NCI-H460 (cell line): ENCODE results near the gene GSX2. TPM values are rescaled to one million over a fixed set of nuclear protein-coding genes. Genes with fewer than 3 reads are reported as not detected.

Experiments
- small RNA-seq, 2 experiments: library from RNA; depleted of rRNA; stranded (forward); fragments of <200 nt; gene quantifications; one replicate each; pipeline ENCODE3, GENCODE V24; 2014
- total RNA-seq: library from RNA; depleted of rRNA; stranded (reverse); fragments of >200 nt; shearing (Covaris generic); gene quantifications from 2 replicates; pipeline ENCODE4 v1.2.3, GENCODE V29; 2014; rRNA removed

Gene GSX2
- total RNA-seq, 1 experiment from 2014 or later, result not detected

Small RNA genes lying within 50 kb of the gene (small RNA-seq; reads per million reads assigned to genes)
- 0 reads per million in 2 experiments for gene AC110792.1

Other genes with a start within 250 kb of the GSX2 start
- 22.2 and 22.3 TPM in 2 replicates for gene CHIC2, start 35.6 kb upstream of the GSX2 start, total RNA-seq
- gene PDGFRA, start 129.1 kb downstream of the GSX2 start, total RNA-seq, result 0.05 TPM in 1 of 2 replicates, not detected in the other